CMK (cell line): ENCODE data around the gene HUWE1.
"Not testable (repeated sequence)": the region's sequence is repeated elsewhere in the genome, so short reads cannot be mapped to it uniquely, and the experiment has no call there.

Experiments
- DNase-seq: peaks from one replicate; pipeline ENCODE4 v3.0.0-alpha.2; 2010; ENCODE audit warnings: low read depth

Gene HUWE1

GRCh38 chrX:53605004-53605403, 81.5 kb downstream of the HUWE1 start:
- no peak for DNase-seq

- DNase-seq = no peak
Observed at GRCh38 chrX:53599781-53600396, 86.6 kb downstream of the HUWE1 start.

- DNase-seq = no peak
Observed at GRCh38 chrX:53598169-53598568, 88.3 kb downstream of the HUWE1 start.

- DNase-seq = no peak
Observed at GRCh38 chrX:53595266-53595810, 91.2 kb downstream of the HUWE1 start.

GRCh38 chrX:53594354-53594753, 92.2 kb downstream of the HUWE1 start:
- DNase-seq = no peak

GRCh38 chrX:53587795-53588420, 98.6 kb downstream of the HUWE1 start:
- DNase-seq = no peak

- no peak for DNase-seq
Observed at GRCh38 chrX:53584891-53585290, 101.6 kb downstream of the HUWE1 start.

GRCh38 chrX:53583571-53583970, 102.9 kb downstream of the HUWE1 start:
- DNase-seq = no peak

GRCh38 chrX:53580742-53581504, 105.6 kb downstream of the HUWE1 start:
- no peak for DNase-seq

- DNase-seq = no peak
Observed at GRCh38 chrX:53571494-53571893, 115.0 kb downstream of the HUWE1 start.

- no peak for DNase-seq
Observed at GRCh38 chrX:53563324-53563723, 123.2 kb downstream of the HUWE1 start.

GRCh38 chrX:53561912-53562311, 124.6 kb downstream of the HUWE1 start:
- DNase-seq = no peak

GRCh38 chrX:53558646-53559045, 127.9 kb downstream of the HUWE1 start:
- DNase-seq = no peak

- DNase-seq = no peak
Observed at GRCh38 chrX:53556868-53557267, 129.7 kb downstream of the HUWE1 start.

- no peak for DNase-seq
Observed at GRCh38 chrX:53550756-53551463, 135.6 kb downstream of the HUWE1 start.

- DNase-seq = no peak
Observed at GRCh38 chrX:53547668-53548067, 138.9 kb downstream of the HUWE1 start.

- DNase-seq = no peak
Observed at GRCh38 chrX:53544936-53545335, 141.6 kb downstream of the HUWE1 start.

GRCh38 chrX:53538781-53539180, 147.7 kb downstream of the HUWE1 start:
- DNase-seq = no peak

- DNase-seq = not testable (repeated sequence)
Observed at GRCh38 chrX:53531255-53531966, 155.1 kb downstream of the HUWE1 start.

- DNase-seq = no peak
Observed at GRCh38 chrX:53526999-53527398, 159.5 kb downstream of the HUWE1 start.

GRCh38 chrX:53511322-53511721, 175.2 kb downstream of the HUWE1 start:
- peak; percentile 12 for DNase-seq

GRCh38 chrX:53504035-53504434, 182.5 kb downstream of the HUWE1 start:
- DNase-seq = not testable (repeated sequence)
